A673 (cell line): ENCODE results near the gene KMT2B. TPM values are rescaled to one million over a fixed set of nuclear protein-coding genes. Genes with fewer than 3 reads are reported as not detected.

Experiments used
- BruUV-seq: library from RNA; stranded (reverse); fragments of 400-500 nt; replicated peaks from 2 replicates; lab custom pipeline; 2021; lab: Mats Ljungman, UMichigan
- CTCF ChIA-PET: fragments of 300-600 bp; sonication (Branson Sonifier 250); formaldehyde crosslinking; loops from one replicate; lab custom pipeline; 2022; ENCODE audit warnings: antibody characterized with exemption; lab: Charles Lee
- POLR2A ChIA-PET: fragments of 300-600 bp; sonication (Branson Sonifier 250); formaldehyde crosslinking; loops from one replicate; lab custom pipeline; 2022; ENCODE audit warnings: antibody characterized with exemption; ENCODE audit not compliant: low non-redundant PET; lab: Charles Lee
- DNase-seq: peaks from one replicate; pipeline ENCODE4 v3.0.0-alpha.2; 2015; ENCODE audit warnings: low spot score
- H3K27ac ChIP-seq: fragments of 200-600 bp; sonication (generic); 2 replicates; pipeline ENCODE4 v1.5.1; 2016; ENCODE audit warnings: mixed run types, low read depth, mild to moderate bottlenecking, mixed read lengths, antibody characterized with exemption, low read length; ENCODE audit not compliant: poor library complexity, severe bottlenecking
- H3K27me3 ChIP-seq: fragments of 200-600 bp; sonication (generic); replicated peaks from 2 replicates; pipeline ENCODE4 v1.6.1; 2017; ENCODE audit warnings: mixed run types, low read depth, mild to moderate bottlenecking, mixed read lengths, antibody characterized with exemption, low read length; ENCODE audit not compliant: insufficient read depth, poor library complexity
- H3K36me3 ChIP-seq: fragments of 200-600 bp; sonication (generic); 2 replicates; pipeline ENCODE4 v1.6.1; 2016; ENCODE audit warnings: mixed run types, mild to moderate bottlenecking, mixed read lengths, antibody characterized with exemption, low read length; ENCODE audit not compliant: insufficient read depth, poor library complexity, severe bottlenecking
- H3K4me1 ChIP-seq: fragments of 200-600 bp; sonication (generic); 2 replicates; pipeline ENCODE4 v1.6.1; 2017; ENCODE audit warnings: mixed run types, mild to moderate bottlenecking, mixed read lengths, antibody characterized with exemption, low read length; ENCODE audit not compliant: insufficient read depth, poor library complexity, severe bottlenecking
- H3K4me3 ChIP-seq: fragments of 200-600 bp; sonication (generic); 2 replicates; pipeline ENCODE4 v1.5.1; 2016; ENCODE audit warnings: low read depth, mixed run types, mild to moderate bottlenecking, mixed read lengths, low read length; ENCODE audit not compliant: poor library complexity, severe bottlenecking
- H3K9me3 ChIP-seq: fragments of 200-600 bp; sonication (generic); 2 replicates; pipeline ENCODE4 v1.6.1; 2016; ENCODE audit warnings: mixed run types, low read depth, mild to moderate bottlenecking, mixed read lengths, antibody characterized with exemption, low read length; ENCODE audit not compliant: poor library complexity, severe bottlenecking
- CTCF ChIP-seq: fragments of 300-800, 200-600 bp; sonication (generic); conservative IDR thresholded peaks from 2 replicates; pipeline ENCODE4 v1.5.1; 2017; ENCODE audit warnings: low read depth, mild to moderate bottlenecking, antibody characterized with exemption, low read length, moderate library complexity, mixed read lengths
- EZH2 ChIP-seq: fragments of 200-600 bp; sonication (generic); IDR thresholded peaks from 2 replicates; pipeline ENCODE4 v1.6.1; 2017; ENCODE audit warnings: borderline replicate concordance, low read depth, mild to moderate bottlenecking, mixed read lengths, antibody characterized with exemption, low read length; ENCODE audit not compliant: poor library complexity, severe bottlenecking
- intact Hi-C: fragments of 100-400 bp; cut with micrococcal nuclease; formaldehyde crosslinking; loops from one replicate; pipeline ENCODE4 v1.10.0; 2022; ENCODE audit not compliant: unreplicated experiment
- total RNA-seq: library from RNA; stranded (reverse); gene quantifications from 2 replicates; pipeline ENCODE4 v1.2.3, GENCODE V29; 2021

Gene KMT2B
- total RNA-seq, 1 experiment from 2014 or later = 49.1 TPM

- CTCF ChIA-PET = no interaction called here
- Histone ChIP-seq H3K27me3 (no peaks in the 10 kb centered on the region), H3K36me3 (peaks cover 8% of the 10 kb centered on the region), H3K4me1 (no peaks in the 10 kb centered on the region), H3K27ac (no peak overlapping the region), H3K4me3 (no peak overlapping the region), H3K9me3 (no peaks in the 10 kb centered on the region)
- DNase-seq = no peak
- POLR2A ChIA-PET = no interaction called here
- intact Hi-C loops = no loop called here
- BruUV-seq = no TSS peak
- TF ChIP-seq CTCF (no peak), EZH2 (no peak)
Observed at GRCh38 chr19:35787227-35787799, 69.5 kb downstream of the KMT2B start.

Other genes starting within 250 kb of the KMT2B start
- not detected in 2 replicates for gene KRTDAP, start 227.5 kb upstream of the KMT2B start, total RNA-seq
- not detected in 2 replicates for gene DMKN, start 204.4 kb upstream of the KMT2B start, total RNA-seq
- not detected in 2 replicates for gene SBSN, start 189.7 kb upstream of the KMT2B start, total RNA-seq
- not detected in 2 replicates for gene GAPDHS, start 184.5 kb upstream of the KMT2B start, total RNA-seq
- 105 and 115 TPM in 2 replicates for gene TMEM147, start 172.4 kb upstream of the KMT2B start, total RNA-seq
- gene ATP4A, start 154.3 kb upstream of the KMT2B start, total RNA-seq = not detected in 2 replicates
- not detected in 2 replicates for gene PMIS2, start 131.8 kb upstream of the KMT2B start, total RNA-seq
- gene HAUS5, start 105.3 kb upstream of the KMT2B start, total RNA-seq = 31.1 and 33.5 TPM in 2 replicates
- gene RBM42, start 89.0 kb upstream of the KMT2B start, total RNA-seq = 104 and 106 TPM in 2 replicates
- gene ETV2, start 76.3 kb upstream of the KMT2B start, total RNA-seq = 0.73 and 1.3 TPM in 2 replicates
- gene COX6B1, start 69.7 kb upstream of the KMT2B start, total RNA-seq = 456 and 467 TPM in 2 replicates
- not detected in 2 replicates for gene UPK1A, start 51.5 kb upstream of the KMT2B start, total RNA-seq
- not detected in 2 replicates for gene ZBTB32, start 13.4 kb upstream of the KMT2B start, total RNA-seq
- gene IGFLR1, start 24.4 kb downstream of the KMT2B start, total RNA-seq = 4.9 and 5.8 TPM in 2 replicates
- 20.4 and 21.0 TPM in 2 replicates for gene U2AF1L4, start 27.4 kb downstream of the KMT2B start, total RNA-seq
- 58.8 and 67.7 TPM in 2 replicates for gene PSENEN, start 27.6 kb downstream of the KMT2B start, total RNA-seq
- 11.3 and 13.2 TPM in 2 replicates for gene LIN37, start 30.6 kb downstream of the KMT2B start, total RNA-seq
- 0.50 TPM in 1 of 2 replicates, not detected in the other for gene HSPB6, start 39.0 kb downstream of the KMT2B start, total RNA-seq
- gene PROSER3, start 40.2 kb downstream of the KMT2B start, total RNA-seq = 38.4 and 44.8 TPM in 2 replicates
- 39.6 and 49.6 TPM in 2 replicates for gene ARHGAP33, start 57.6 kb downstream of the KMT2B start, total RNA-seq
- not detected in 2 replicates for gene PRODH2, start 94.8 kb downstream of the KMT2B start, total RNA-seq
- gene NPHS1, start 134.5 kb downstream of the KMT2B start, total RNA-seq = not detected in 2 replicates
- gene KIRREL2, start 138.9 kb downstream of the KMT2B start, total RNA-seq = 0.15 and 0.17 TPM in 2 replicates
- gene APLP1, start 150.6 kb downstream of the KMT2B start, total RNA-seq = 13.9 and 14.9 TPM in 2 replicates
- 14.9 and 18.0 TPM in 2 replicates for gene NFKBID, start 182.5 kb downstream of the KMT2B start, total RNA-seq
- 4.2 and 4.5 TPM in 2 replicates for gene HCST, start 184.5 kb downstream of the KMT2B start, total RNA-seq
- not detected in 2 replicates for gene TYROBP, start 190.3 kb downstream of the KMT2B start, total RNA-seq
- gene LRFN3, start 218.4 kb downstream of the KMT2B start, total RNA-seq = 14.6 and 15.5 TPM in 2 replicates